A549 treated with AZD2906 at 1 μM for 4 hours (cell line): ENCODE measurements around the gene LIN7A. TPM values are rescaled to one million over a fixed set of nuclear protein-coding genes. Genes with fewer than 3 reads are reported as not detected.

Source experiments
- total RNA-seq: library from RNA; stranded (reverse); fragments of 200-300 nt; extraction: Qiagen RNA extraction; gene quantifications from 5 replicates; pipeline ENCODE4 v1.2.3, GENCODE V29; 2022

Gene LIN7A
- total RNA-seq: 0.19 to 0.35 TPM (median 0.22 TPM) in 5 replicates

GRCh38 chr12:80937391-80938238 is at the start of gene LIN7A:
Gene LIN7A (minus strand): TSS chr12:80937934. CDS start chr12:80937722, 212 bp downstream.

Other genes starting within 250 kb of the LIN7A start
- gene MYF6, start 230.3 kb downstream of the LIN7A start, total RNA-seq: not detected in 5 replicates
- gene MYF5, start 221.0 kb downstream of the LIN7A start, total RNA-seq: not detected in 5 replicates
- 0.03 TPM in 1 of 5 replicates, not detected in the others for gene ACSS3, start 140.1 kb upstream of the LIN7A start, total RNA-seq